Measurements from ENCODE around the gene ADAM33. TPM values are rescaled to one million over a fixed set of nuclear protein-coding genes. Genes with fewer than 3 reads are reported as not detected.

Gene ADAM33
- total RNA-seq, 1 experiment from 2014 or later: not detected

DNA sequence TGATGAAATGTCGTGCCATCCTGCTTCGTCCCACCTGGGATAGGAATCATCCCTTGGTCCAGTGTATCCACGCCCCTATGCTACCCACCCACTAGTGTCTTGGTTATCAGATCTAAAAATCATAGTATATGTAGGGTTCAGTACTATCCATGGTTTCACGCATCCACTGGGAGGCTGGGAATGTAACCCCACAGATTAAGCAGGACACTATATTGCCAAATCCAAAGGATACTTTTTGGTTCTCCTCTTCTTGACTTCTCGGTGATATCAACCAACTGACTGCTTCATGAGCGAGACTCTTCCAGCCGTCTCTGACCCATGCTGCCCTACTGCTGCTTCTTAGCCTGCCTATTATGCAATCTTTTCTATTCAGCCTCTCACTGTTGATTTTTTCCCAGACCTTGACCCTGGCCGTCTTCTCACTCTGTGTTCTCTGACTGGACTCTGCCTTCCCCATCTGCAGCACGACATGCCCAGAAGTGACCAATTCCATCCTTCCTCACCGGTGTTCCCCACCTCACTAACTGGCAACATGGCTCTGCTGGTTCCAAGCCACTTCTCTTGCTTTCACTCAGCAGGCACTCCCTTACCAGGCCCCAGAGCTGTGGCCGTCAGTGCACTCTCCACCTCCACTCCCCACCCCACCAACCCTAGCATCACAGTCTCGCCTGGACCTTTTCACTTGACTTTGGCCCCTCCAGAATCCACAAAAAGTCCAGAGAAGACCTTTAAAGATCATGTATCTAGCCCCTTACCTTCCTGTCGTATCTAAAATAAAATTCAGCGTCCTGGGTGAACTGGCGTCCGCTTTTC, 53.1 kb downstream of the ADAM33 start:
- in situ Hi-C loops (cut with HindIII; ENCODE audit: low sequenced_read_pairs): no loop called here
- DNase-seq (ENCODE audit: low spot score): no peak

DNA sequence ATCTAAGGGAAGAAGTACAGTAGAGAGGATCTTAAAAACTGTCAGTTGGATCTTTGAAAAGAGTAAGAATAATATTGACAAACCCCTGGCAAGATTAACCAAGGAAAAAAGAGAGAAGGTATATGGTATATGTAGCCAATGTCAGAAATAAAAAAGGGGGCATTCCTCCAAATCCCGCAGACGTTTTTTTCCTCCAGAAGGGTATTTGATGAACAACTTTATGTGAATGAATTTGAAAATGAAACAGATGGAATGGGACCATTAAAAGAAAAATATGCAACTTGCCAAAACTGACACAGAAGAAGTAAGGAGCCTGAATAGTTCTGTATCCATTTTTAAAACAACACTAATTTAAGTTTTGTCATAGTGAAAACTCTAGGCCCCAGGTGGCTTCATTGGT, 54.3 kb downstream of the ADAM33 start:
- in situ Hi-C loops (cut with HindIII; ENCODE audit: low sequenced_read_pairs): no loop called here
- no peak for DNase-seq (ENCODE audit: low spot score)

DNA sequence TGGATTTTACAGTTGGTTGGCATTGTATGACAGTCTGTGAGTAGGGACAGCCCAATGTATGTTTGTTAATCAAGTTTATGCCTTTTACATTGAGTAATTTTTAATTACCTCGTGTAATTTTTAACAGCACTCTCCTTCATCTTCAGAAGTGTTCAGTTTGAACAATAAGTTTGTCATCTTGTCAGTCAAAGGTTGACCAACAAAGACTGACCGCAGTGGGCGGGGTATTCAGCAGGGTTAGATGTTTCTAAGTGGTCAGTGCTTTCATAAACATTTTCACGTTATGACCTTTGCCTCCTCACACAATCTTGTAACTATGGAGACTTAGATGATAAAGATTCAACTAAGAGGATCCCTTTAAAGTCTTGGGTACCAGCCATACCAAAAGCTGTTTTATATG, 59.4 kb downstream of the ADAM33 start:
- in situ Hi-C loops (cut with HindIII; ENCODE audit: low sequenced_read_pairs): no loop called here
- DNase-seq (ENCODE audit: low spot score): no peak

DNA sequence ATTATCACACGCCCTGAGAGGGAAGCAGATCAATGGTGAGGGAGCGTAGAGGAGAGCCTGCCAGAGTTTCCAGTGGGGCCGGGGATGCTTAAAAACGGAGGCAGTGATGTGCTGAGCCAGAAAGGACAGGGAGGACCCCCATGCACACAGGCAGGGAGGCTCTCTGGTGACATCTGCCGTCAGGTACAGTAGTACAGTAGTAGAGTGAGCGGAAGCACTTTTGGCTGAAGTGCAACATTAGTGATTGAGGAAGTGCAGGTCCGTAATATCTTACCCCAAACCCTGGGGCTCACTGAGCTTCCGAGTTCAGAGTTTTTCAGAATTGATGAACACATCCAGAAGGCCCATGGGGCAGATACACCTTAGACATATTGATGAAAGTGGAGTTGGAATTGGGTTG, 60.7 kb downstream of the ADAM33 start:
- in situ Hi-C loops (cut with HindIII; ENCODE audit: low sequenced_read_pairs): no loop called here
- DNase-seq (ENCODE audit: low spot score): no peak

Other genes starting within 250 kb of the ADAM33 start
- gene ATRN, start 211.0 kb downstream of the ADAM33 start, total RNA-seq (2014; rRNA removed; shearing (Covaris generic)): 11.2 and 21.6 TPM in 2 replicates
- not detected in 2 replicates for gene GFRA4, start 18.6 kb downstream of the ADAM33 start, total RNA-seq (2014; rRNA removed; shearing (Covaris generic))
- gene SIGLEC1, start 30.6 kb upstream of the ADAM33 start, total RNA-seq (2014; rRNA removed; shearing (Covaris generic)): not detected in 2 replicates
- gene HSPA12B, start 50.7 kb upstream of the ADAM33 start, total RNA-seq (2014; rRNA removed; shearing (Covaris generic)): not detected in 2 replicates
- gene ADISSP, start 85.7 kb upstream of the ADAM33 start, total RNA-seq (2014; rRNA removed; shearing (Covaris generic)): 95.8 and 107 TPM in 2 replicates
- 2.4 and 3.0 TPM in 2 replicates for gene SPEF1, start 99.4 kb upstream of the ADAM33 start, total RNA-seq (2014; rRNA removed; shearing (Covaris generic))
- 42.5 and 46.8 TPM in 2 replicates for gene CENPB, start 104.7 kb upstream of the ADAM33 start, total RNA-seq (2014; rRNA removed; shearing (Covaris generic))
- gene CDC25B, start 114.3 kb upstream of the ADAM33 start, total RNA-seq (2014; rRNA removed; shearing (Covaris generic)): 7.2 and 14.9 TPM in 2 replicates
- gene AP5S1, start 138.5 kb upstream of the ADAM33 start, total RNA-seq (2014; rRNA removed; shearing (Covaris generic)): 9.8 and 17.8 TPM in 2 replicates
- 14.1 and 16.3 TPM in 2 replicates for gene MAVS, start 164.8 kb upstream of the ADAM33 start, total RNA-seq (2014; rRNA removed; shearing (Covaris generic))
- gene PANK2, start 207.4 kb upstream of the ADAM33 start, total RNA-seq (2014; rRNA removed; shearing (Covaris generic)): 58.6 and 65.2 TPM in 2 replicates

Data from G401 (cell line).